Osteoblast (primary cell): Measurements from ENCODE around the gene SLC25A24. TPM values are rescaled to one million over a fixed set of nuclear protein-coding genes. Genes with fewer than 3 reads are reported as not detected.
A peak's percentile ranks its signal among the peaks of the same experiment; 100 is the strongest.

Experiments used
- DNase-seq: peaks from one replicate; pipeline ENCODE4 v3.0.0; 2011; ENCODE audit warnings: low spot score, mixed read lengths; ENCODE audit not compliant: insufficient read length; ENCODE audit errors: missing footprints
- H2AFZ ChIP-seq: 2 replicates; pipeline ENCODE4 v1.6.0; 2011; ENCODE audit warnings: mild to moderate bottlenecking, low read length
- H3K27ac ChIP-seq: 2 replicates; pipeline ENCODE4 v1.5.1; 2011; ENCODE audit warnings: mild to moderate bottlenecking, low read depth, low read length, moderate library complexity
- H3K27me3 ChIP-seq: 2 replicates; pipeline ENCODE4 v1.6.0; 2012; ENCODE audit warnings: mild to moderate bottlenecking, control low read depth, inconsistent platforms, low read length, moderate library complexity; ENCODE audit not compliant: insufficient read depth
- H3K36me3 ChIP-seq: 2 replicates; pipeline ENCODE4 v1.5.1; 2011; ENCODE audit warnings: mild to moderate bottlenecking, low read length, control low read depth, moderate library complexity; ENCODE audit not compliant: insufficient read depth
- H3K4me1 ChIP-seq: 2 replicates; pipeline ENCODE4 v1.5.1; 2011; ENCODE audit warnings: mild to moderate bottlenecking, low read length, control low read depth, moderate library complexity; ENCODE audit not compliant: insufficient read depth
- H3K4me2 ChIP-seq: 2 replicates; pipeline ENCODE4 v1.6.0; 2011; ENCODE audit warnings: mild to moderate bottlenecking, low read length; ENCODE audit not compliant: insufficient read depth
- H3K4me3 ChIP-seq: fragments of 200-600 bp; sonication (generic); 3 replicates; pipeline ENCODE4 v1.5.1; 2012; ENCODE audit warnings: mild to moderate bottlenecking, low read length, inconsistent platforms; ENCODE audit not compliant: insufficient read depth
- H3K79me2 ChIP-seq: 2 replicates; pipeline ENCODE4 v1.6.0; 2012; ENCODE audit warnings: mild to moderate bottlenecking, low read length, control low read depth, inconsistent platforms; ENCODE audit not compliant: insufficient read depth
- H3K9me3 ChIP-seq: 2 replicates; pipeline ENCODE4 v1.5.1; 2011; ENCODE audit warnings: low read depth, low read length, control low read depth
- H4K20me1 ChIP-seq: 2 replicates; pipeline ENCODE4 v1.6.0; 2012; ENCODE audit warnings: mild to moderate bottlenecking, low read length, control low read depth; ENCODE audit not compliant: insufficient read depth
- CTCF ChIP-seq: IDR thresholded peaks from 2 replicates; pipeline ENCODE4 v1.5.1; 2011; ENCODE audit warnings: mild to moderate bottlenecking, low read depth, low read length, moderate library complexity; ENCODE audit errors: extremely low read depth
- total RNA-seq: library from RNA; depleted of rRNA; stranded (reverse); fragments of >200 nt; gene quantifications from 2 replicates; pipeline ENCODE4 v1.2.3, GENCODE V29; 2012

The SLC25A24 gene
- total RNA-seq, 1 donor = 42.3 TPM

- no peaks in the 10 kb centered on the region for H3K4me1 ChIP-seq
- peaks cover 14% of the 10 kb centered on the region for H3K27me3 ChIP-seq
- no peak overlapping the region for H3K4me3 ChIP-seq
- H3K4me2 ChIP-seq = no peak overlapping the region
- H3K79me2 ChIP-seq = no peaks in the 10 kb centered on the region
- no peaks in the 10 kb centered on the region for H4K20me1 ChIP-seq
- no peaks in the 10 kb centered on the region for H3K36me3 ChIP-seq
- H2AFZ ChIP-seq = peak overlapping the region; percentile 57
- no peak for TF ChIP-seq CTCF
- no peak overlapping the region for H3K27ac ChIP-seq
- no peaks in the 10 kb centered on the region for H3K9me3 ChIP-seq
- DNase-seq = peak; percentile 73
Measured at GRCh38 chr1:108117945-108118902, 81.9 kb downstream of the SLC25A24 start.

- no peak overlapping the region for H3K27ac ChIP-seq
- no peak for TF ChIP-seq CTCF
- H3K9me3 ChIP-seq = no peaks in the 10 kb centered on the region
- H3K79me2 ChIP-seq = no peaks in the 10 kb centered on the region
- no peaks in the 10 kb centered on the region for H3K4me1 ChIP-seq
- H2AFZ ChIP-seq = no peak overlapping the region
- DNase-seq = no peak
- no peaks in the 10 kb centered on the region for H3K36me3 ChIP-seq
- no peak overlapping the region for H3K4me2 ChIP-seq
- peaks cover 14% of the 10 kb centered on the region for H3K27me3 ChIP-seq
- no peak overlapping the region for H3K4me3 ChIP-seq
- no peaks in the 10 kb centered on the region for H4K20me1 ChIP-seq
Measured at GRCh38 chr1:108117237-108117636, 82.9 kb downstream of the SLC25A24 start.

- no peaks in the 10 kb centered on the region for H3K27me3 ChIP-seq
- H3K36me3 ChIP-seq = no peaks in the 10 kb centered on the region
Measured at GRCh38 chr1:108114033-108114599, 86.0 kb downstream of the SLC25A24 start.

More at GRCh38 chr1:108114033-108114599, 86.0 kb downstream of the SLC25A24 start:
- H3K79me2 ChIP-seq = no peaks in the 10 kb centered on the region
- no peak overlapping the region for H3K27ac ChIP-seq
- no peak overlapping the region for H2AFZ ChIP-seq
- no peak for TF ChIP-seq CTCF
- H3K4me1 ChIP-seq = no peaks in the 10 kb centered on the region
- H3K4me3 ChIP-seq = no peak overlapping the region
- no peak for DNase-seq
- no peaks in the 10 kb centered on the region for H4K20me1 ChIP-seq
- H3K4me2 ChIP-seq = no peak overlapping the region
- H3K9me3 ChIP-seq = no peaks in the 10 kb centered on the region
